Measurements from ENCODE around the gene CZIB.

DNA sequence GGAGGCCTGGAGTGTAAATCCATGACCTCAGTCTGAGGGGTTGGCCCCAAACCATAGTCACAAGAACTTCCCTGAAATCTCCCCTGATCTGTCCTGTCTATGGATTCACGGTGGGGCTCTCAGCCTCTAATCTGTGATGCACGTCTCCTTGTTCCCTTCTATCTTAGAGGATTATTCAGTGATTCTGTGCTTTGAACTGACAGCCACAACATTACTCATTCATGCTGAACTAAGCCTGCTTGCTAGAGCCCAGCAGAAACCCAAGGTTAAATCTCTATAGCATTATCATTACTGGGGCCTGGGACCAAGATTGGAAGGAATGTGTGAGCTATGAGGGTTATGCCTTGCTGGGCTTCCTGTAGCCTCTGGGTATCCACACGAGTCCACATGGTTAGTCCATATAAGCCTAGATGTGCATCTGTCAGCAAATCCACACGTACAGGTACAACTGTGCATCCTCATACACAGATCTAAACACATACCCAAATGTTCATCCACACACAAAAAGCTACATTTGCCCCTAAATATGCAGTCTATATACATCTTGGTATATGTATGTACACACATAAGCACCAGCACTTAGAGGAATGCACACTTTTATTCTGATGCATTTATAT lies 40.3 kb upstream of the CZIB start:
- TF ChIP-seq ZNF639 (CRISPR knock-in tag; conservative IDR thresholded peaks at IDR 0.05) (no peak), ZNF777 (CRISPR knock-in tag; IDR thresholded peaks at IDR 0.05) (no peak), MEIS2 (CRISPR knock-in tag; IDR thresholded peaks at IDR 0.05) (no peak), CTCF (CRISPR knock-in tag; IDR thresholded peaks at IDR 0.05) (no peak), ZNF350 (CRISPR knock-in tag; IDR thresholded peaks at IDR 0.05; ENCODE audit: borderline replicate concordance, low read depth) (no peak), JARID2 (CRISPR knock-in tag; IDR thresholded peaks at IDR 0.05; ENCODE audit: insufficient replicate concordance) (no peak), POLR2AphosphoS5 (IDR thresholded peaks at IDR 0.05; ENCODE audit: low read depth, low read length) (no peak), KLF16 (CRISPR knock-in tag; IDR thresholded peaks at IDR 0.05) (no peak), RERE (CRISPR knock-in tag; IDR thresholded peaks at IDR 0.05; ENCODE audit: low read depth) (no peak), ZFY (CRISPR knock-in tag; IDR thresholded peaks at IDR 0.05) (no peak), ELF4 (CRISPR knock-in tag; IDR thresholded peaks at IDR 0.05; ENCODE audit: borderline replicate concordance) (no peak), ZNF121 (CRISPR knock-in tag; IDR thresholded peaks at IDR 0.05) (no peak), ZNF879 (CRISPR knock-in tag; IDR thresholded peaks at IDR 0.05) (no peak)
- TF ChIP-seq, protein P1, sequence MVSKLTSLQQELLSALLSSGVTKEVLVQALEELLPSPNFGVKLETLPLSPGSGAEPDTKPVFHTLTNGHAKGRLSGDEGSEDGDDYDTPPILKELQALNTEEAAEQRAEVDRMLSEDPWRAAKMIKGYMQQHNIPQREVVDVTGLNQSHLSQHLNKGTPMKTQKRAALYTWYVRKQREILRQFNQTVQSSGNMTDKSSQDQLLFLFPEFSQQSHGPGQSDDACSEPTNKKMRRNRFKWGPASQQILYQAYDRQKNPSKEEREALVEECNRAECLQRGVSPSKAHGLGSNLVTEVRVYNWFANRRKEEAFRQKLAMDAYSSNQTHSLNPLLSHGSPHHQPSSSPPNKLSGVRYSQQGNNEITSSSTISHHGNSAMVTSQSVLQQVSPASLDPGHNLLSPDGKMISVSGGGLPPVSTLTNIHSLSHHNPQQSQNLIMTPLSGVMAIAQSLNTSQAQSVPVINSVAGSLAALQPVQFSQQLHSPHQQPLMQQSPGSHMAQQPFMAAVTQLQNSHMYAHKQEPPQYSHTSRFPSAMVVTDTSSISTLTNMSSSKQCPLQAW (CRISPR knock-in tag; IDR thresholded peaks at IDR 0.05) = no peak

Data from HepG2 (cell line).